ENCODE data around the gene ZBTB44.

The ZBTB44 gene

GRCh38 chr11:130213143-130213978, 101.4 kb downstream of the ZBTB44 start:
- DNase-seq: no peak

GRCh38 chr11:130212431-130212961, 102.2 kb downstream of the ZBTB44 start:
- no peak for DNase-seq

- no peak for DNase-seq
These were observed 102.8 kb downstream of the ZBTB44 start for GRCh38 chr11:130211781-130212401.

GRCh38 chr11:130211144-130211543, 103.6 kb downstream of the ZBTB44 start:
- no peak for DNase-seq

GRCh38 chr11:130209954-130210854, 104.5 kb downstream of the ZBTB44 start:
- DNase-seq: no peak

GRCh38 chr11:130209128-130209932, 105.4 kb downstream of the ZBTB44 start:
- no peak for DNase-seq

GRCh38 chr11:130208241-130209127, 106.2 kb downstream of the ZBTB44 start:
- DNase-seq: no peak

- no peak for DNase-seq
These were observed 108.6 kb downstream of the ZBTB44 start for GRCh38 chr11:130206141-130206540.

- DNase-seq: no peak
These were observed 110.0 kb downstream of the ZBTB44 start for GRCh38 chr11:130204703-130205095.

- DNase-seq: no peak
These were observed 110.7 kb downstream of the ZBTB44 start for GRCh38 chr11:130203766-130204702.

- no peak for DNase-seq
These were observed 111.7 kb downstream of the ZBTB44 start for GRCh38 chr11:130202818-130203689.

GRCh38 chr11:130202009-130202817, 112.5 kb downstream of the ZBTB44 start:
- no peak for DNase-seq

- DNase-seq: no peak
These were observed 113.7 kb downstream of the ZBTB44 start for GRCh38 chr11:130201026-130201425.

- no peak for DNase-seq
These were observed 114.9 kb downstream of the ZBTB44 start for GRCh38 chr11:130199792-130200191.

- DNase-seq: no peak
These were observed 115.8 kb downstream of the ZBTB44 start for GRCh38 chr11:130198964-130199363.

- no peak for DNase-seq
These were observed 116.4 kb downstream of the ZBTB44 start for GRCh38 chr11:130198292-130198691.

- no peak for DNase-seq
These were observed 117.2 kb downstream of the ZBTB44 start for GRCh38 chr11:130197386-130198035.
